H9 (cell line): Measurements from ENCODE around the gene LRRC8E. TPM values are rescaled to one million over a fixed set of nuclear protein-coding genes. Genes with fewer than 3 reads are reported as not detected.

Experiments used
- DNase-seq: peaks from one replicate; pipeline ENCODE4 v3.0.0-alpha.2; 2017
- H2AFZ ChIP-seq: one replicate; pipeline ENCODE4 v1.6.1; 2013; ENCODE audit warnings: mild to moderate bottlenecking, low read length, control low read depth, moderate library complexity
- H2AK5ac ChIP-seq: 2 replicates; pipeline ENCODE4 v1.6.1; 2013; ENCODE audit warnings: low read length, control low read depth, mixed read lengths; ENCODE audit not compliant: insufficient read length
- H2BK120ac ChIP-seq: one replicate; pipeline ENCODE4 v1.6.1; 2013; ENCODE audit warnings: low read depth, mild to moderate bottlenecking, low read length, control low read depth, inconsistent platforms; ENCODE audit not compliant: poor library complexity, severe bottlenecking
- H2BK12ac ChIP-seq: 2 replicates; pipeline ENCODE4 v1.6.1; 2013; ENCODE audit warnings: low read length, control low read depth, mixed read lengths, low read depth; ENCODE audit not compliant: insufficient read length
- H2BK15ac ChIP-seq: 2 replicates; pipeline ENCODE4 v1.6.1; 2013; ENCODE audit warnings: low read depth, low read length, control low read depth
- H2BK20ac ChIP-seq: one replicate; pipeline ENCODE4 v1.6.1; 2013; ENCODE audit warnings: low read depth, mild to moderate bottlenecking, low read length, control low read depth, inconsistent platforms; ENCODE audit not compliant: poor library complexity, severe bottlenecking
- H2BK5ac ChIP-seq: 2 replicates; pipeline ENCODE4 v1.6.1; 2013; ENCODE audit warnings: low read length, control low read depth, mixed read lengths; ENCODE audit not compliant: insufficient read length
- H3K14ac ChIP-seq: 2 replicates; pipeline ENCODE4 v1.6.1; 2013; ENCODE audit warnings: low read length, control low read depth; ENCODE audit not compliant: insufficient read depth
- H3K18ac ChIP-seq: 2 replicates; pipeline ENCODE4 v1.6.1; 2013; ENCODE audit warnings: low read depth, mild to moderate bottlenecking, mixed read lengths, low read length, control low read depth; ENCODE audit not compliant: insufficient read length
- H3K23ac ChIP-seq: 2 replicates; pipeline ENCODE4 v1.6.1; 2013; ENCODE audit warnings: low read length, control low read depth, mixed read lengths, low read depth; ENCODE audit not compliant: insufficient read length
- H3K23me2 ChIP-seq: 2 replicates; pipeline ENCODE4 v1.6.1; 2013; ENCODE audit warnings: low read depth, mild to moderate bottlenecking, mixed read lengths, low read length, control low read depth; ENCODE audit not compliant: insufficient read length, poor library complexity, severe bottlenecking
- H3K27ac ChIP-seq: 2 replicates; pipeline ENCODE4 v1.5.1; 2013; ENCODE audit warnings: low read length, control low read depth, mixed read lengths, low read depth; ENCODE audit not compliant: insufficient read length
- H3K27me3 ChIP-seq: 2 replicates; pipeline ENCODE4 v1.6.1; 2013; ENCODE audit warnings: low read length, control low read depth, inconsistent platforms; ENCODE audit not compliant: insufficient read depth
- H3K4ac ChIP-seq: 2 replicates; pipeline ENCODE4 v1.6.1; 2013; ENCODE audit warnings: low read depth, mild to moderate bottlenecking, control low read depth, inconsistent platforms, low read length, moderate library complexity
- H3K4me1 ChIP-seq: 2 replicates; pipeline ENCODE4 v1.6.1; 2013; ENCODE audit warnings: low read length, control low read depth, inconsistent platforms; ENCODE audit not compliant: insufficient read depth
- H3K4me2 ChIP-seq: 2 replicates; pipeline ENCODE4 v1.6.1; 2013; ENCODE audit warnings: low read length, control low read depth, mixed read lengths; ENCODE audit not compliant: insufficient read length, insufficient read depth
- H3K56ac ChIP-seq: 2 replicates; pipeline ENCODE4 v1.6.1; 2013; ENCODE audit warnings: low read depth, mild to moderate bottlenecking, mixed read lengths, low read length, control low read depth; ENCODE audit not compliant: insufficient read length
- H3K79me1 ChIP-seq: 2 replicates; pipeline ENCODE4 v1.6.1; 2013; ENCODE audit warnings: low read depth, mild to moderate bottlenecking, moderate library complexity, low read length, control low read depth, inconsistent platforms; ENCODE audit not compliant: insufficient read depth, poor library complexity, severe bottlenecking
- H3K79me2 ChIP-seq: 2 replicates; pipeline ENCODE4 v1.6.1; 2013; ENCODE audit warnings: low read length, control low read depth, inconsistent platforms; ENCODE audit not compliant: insufficient read depth
- H3K9ac ChIP-seq: 2 replicates; pipeline ENCODE4 v1.6.1; 2013; ENCODE audit warnings: low read length, control low read depth, mixed read lengths; ENCODE audit not compliant: insufficient read length; ENCODE audit errors: extremely low read depth
- H3K9me3 ChIP-seq: one replicate; pipeline ENCODE4 v1.6.1; 2013; ENCODE audit warnings: low read depth, low read length, inconsistent platforms; ENCODE audit not compliant: control insufficient read depth
- H3T11ph ChIP-seq: one replicate; pipeline ENCODE4 v1.6.1; 2013; ENCODE audit warnings: mild to moderate bottlenecking, low read length, control low read depth, inconsistent platforms
- H4K20me1 ChIP-seq: one replicate; pipeline ENCODE4 v1.6.1; 2013; ENCODE audit not compliant: control insufficient read depth, insufficient read length, insufficient read depth
- H4K5ac ChIP-seq: 2 replicates; pipeline ENCODE4 v1.6.1; 2013; ENCODE audit warnings: low read depth, mild to moderate bottlenecking, mixed read lengths, low read length, control low read depth; ENCODE audit not compliant: insufficient read length
- H4K8ac ChIP-seq: replicated peaks from 2 replicates; pipeline ENCODE4 v1.6.1; 2013; ENCODE audit warnings: low read length, control low read depth, mixed read lengths, low read depth; ENCODE audit not compliant: insufficient read length
- H4K91ac ChIP-seq: 2 replicates; pipeline ENCODE4 v1.6.1; 2013; ENCODE audit warnings: low read depth, mild to moderate bottlenecking, moderate library complexity, mixed read lengths, low read length, control low read depth; ENCODE audit not compliant: insufficient read length
- H3K27ac Mint-ChIP-seq, 3 experiments: 2 replicates in 2 of 3; 3 replicates in 1 of 3; pipeline ENCODE4 v1.8.0; 2020 to 2021; ENCODE audit warnings: mixed read lengths in 3 of 3, mild to moderate bottlenecking in 1 of 3, moderate library complexity in 1 of 3
- H3K27me3 Mint-ChIP-seq: 2 replicates; pipeline ENCODE4 v1.8.0; 2021; ENCODE audit warnings: low read depth, mild to moderate bottlenecking, moderate library complexity, mixed read lengths
- H3K36me3 Mint-ChIP-seq, 3 experiments: 2 replicates in 2 of 3; 3 replicates in 1 of 3; pipeline ENCODE4 v1.8.0; 2020 to 2021; ENCODE audit warnings: low read depth in 3 of 3, mixed read lengths in 3 of 3; ENCODE audit not compliant: insufficient read depth in 1 of 3
- H3K4me1 Mint-ChIP-seq, 2 experiments: 2 replicates each; pipeline ENCODE4 v1.8.0; 2020; ENCODE audit warnings: mixed read lengths in 2 of 2
- H3K4me3 Mint-ChIP-seq, 2 experiments: 2 replicates in 1 of 2; 3 replicates in 1 of 2; pipeline ENCODE4 v1.8.0; 2020 to 2021; ENCODE audit warnings: mild to moderate bottlenecking in 2 of 2, mixed read lengths in 2 of 2, moderate library complexity in 1 of 2
- H3K9me3 Mint-ChIP-seq, 2 experiments: 2 replicates in 1 of 2; 3 replicates in 1 of 2; pipeline ENCODE4 v1.8.0; 2020; ENCODE audit warnings: mild to moderate bottlenecking in 2 of 2, mixed read lengths in 2 of 2, moderate library complexity in 1 of 2
- CTCF ChIP-seq: fragments of 200-600 bp; sonication (generic); conservative IDR thresholded peaks from 3 replicates; pipeline ENCODE4 v1.8.0; 2021; ENCODE audit warnings: antibody characterized with exemption, mild to moderate bottlenecking
- WGBS: extraction: QIAGEN DNeasy Blood & Tissue Kit; methylation state at CpG from one replicate; pipeline ENCODE4 v1.1.7; 2013; ENCODE audit warnings: missing lambda C conversion rate, low lambda C conversion rate, mixed read lengths; ENCODE audit not compliant: insufficient read length; ENCODE audit errors: extremely low coverage; 5-methylcytosine and 5-hydroxymethylcytosine counted together
- total RNA-seq: library from RNA; stranded (reverse); gene quantifications from 2 replicates; pipeline ENCODE4 v1.2.1, GENCODE V29; 2021

LRRC8E gene
- total RNA-seq, 1 experiment from 2014 or later: 4.8 TPM

- no peak overlapping the region for H3K27ac ChIP-seq
- H3K4me1 ChIP-seq: no peaks in the 10 kb centered on the region
- H2AK5ac ChIP-seq: no peak overlapping the region
- H3K27me3 ChIP-seq: no peaks in the 10 kb centered on the region
- H3T11ph ChIP-seq: no peak overlapping the region
- H4K91ac ChIP-seq: no peak overlapping the region
- H2BK5ac ChIP-seq: no peak overlapping the region
- no peaks in the 10 kb centered on the region for H3K9me3 ChIP-seq
- no peaks in the 10 kb centered on the region; a peak in 1 of 5 replicates for H3K9me3 Mint-ChIP-seq
- no peaks in the 10 kb centered on the region for H3K79me1 ChIP-seq
- no CpG with 5 or more reads among the region's 16 CpGs for WGBS
- no peak for TF ChIP-seq CTCF
- H3K18ac ChIP-seq: no peak overlapping the region
- no peak overlapping the region for H3K56ac ChIP-seq
- no peak overlapping the region for H4K8ac ChIP-seq
- no peak overlapping the region for H2AFZ ChIP-seq
- no peak overlapping the region for H3K4me2 ChIP-seq
- H2BK120ac ChIP-seq: no peak overlapping the region
- no peak overlapping the region for H4K5ac ChIP-seq
- H2BK12ac ChIP-seq: no peak overlapping the region
- H2BK15ac ChIP-seq: no peak overlapping the region
- H3K23ac ChIP-seq: no peak overlapping the region
- peaks cover 4 to 14% of the 10 kb centered on the region in 2 experiments for H3K4me1 Mint-ChIP-seq
- H3K4ac ChIP-seq: no peak overlapping the region
- H4K20me1 ChIP-seq: no peaks in the 10 kb centered on the region
- H3K79me2 ChIP-seq: no peaks in the 10 kb centered on the region
- peaks cover 9% of the 10 kb centered on the region for H3K23me2 ChIP-seq
- H3K14ac ChIP-seq: no peak overlapping the region
- peaks cover 7 to 13% (median 11%) of the 10 kb centered on the region in 3 experiments; a peak in 6 of 7 replicates for H3K36me3 Mint-ChIP-seq
- no peak overlapping the region for H3K9ac ChIP-seq
- no peak for DNase-seq
- H2BK20ac ChIP-seq: no peak overlapping the region
- no peak overlapping the region for H3K4me3 Mint-ChIP-seq
- no peak overlapping the region for H3K27ac Mint-ChIP-seq
- H3K27me3 Mint-ChIP-seq: no peaks in the 10 kb centered on the region; the same call in 1 of the 2 replicates
Observed at GRCh38 chr19:7898967-7899366, 10.7 kb downstream of the LRRC8E start.
